Chondrocyte (in vitro differentiated cells): ENCODE measurements around the gene IKBIP. TPM values are rescaled to one million over a fixed set of nuclear protein-coding genes. Genes with fewer than 3 reads are reported as not detected.
"Not testable (repeated sequence)": the region's sequence is repeated elsewhere in the genome, so short reads cannot be mapped to it uniquely, and the experiment has no call there.

Source experiments
- DNase-seq: peaks from one replicate; pipeline ENCODE4 v3.0.0; 2021; ENCODE audit warnings: mixed read lengths, low spot score
- H3K27ac Mint-ChIP-seq: one replicate; pipeline ENCODE4 v1.8.0; 2021; ENCODE audit warnings: mild to moderate bottlenecking, moderate library complexity, mixed read lengths; ENCODE audit not compliant: unreplicated experiment
- H3K27me3 Mint-ChIP-seq: 2 replicates; pipeline ENCODE4 v1.8.0; 2021; ENCODE audit warnings: low read depth, mixed read lengths
- H3K36me3 Mint-ChIP-seq: 2 replicates; pipeline ENCODE4 v1.8.0; 2021; ENCODE audit warnings: low read depth, mixed read lengths
- H3K4me1 Mint-ChIP-seq: 2 replicates; pipeline ENCODE4 v1.8.0; 2021; ENCODE audit warnings: low read depth, mild to moderate bottlenecking, mixed read lengths
- H3K4me3 Mint-ChIP-seq: one replicate; pipeline ENCODE4 v1.8.0; 2021; ENCODE audit warnings: mild to moderate bottlenecking, moderate library complexity, mixed read lengths; ENCODE audit not compliant: unreplicated experiment
- H3K9me3 Mint-ChIP-seq: 2 replicates; pipeline ENCODE4 v1.8.0; 2021; ENCODE audit warnings: low read depth, mixed read lengths
- CTCF ChIP-seq: fragments of 200-600 bp; sonication (generic); IDR thresholded peaks from 2 replicates; pipeline ENCODE4 v1.5.0; 2021; ENCODE audit warnings: antibody characterized with exemption, mild to moderate bottlenecking, moderate library complexity
- total RNA-seq: library from RNA; stranded (reverse); gene quantifications from 3 replicates; pipeline ENCODE4 v1.2.1, GENCODE V29; 2021

The IKBIP gene
- total RNA-seq, 1 donor from 2014 or later, result 66.8 TPM

- Mint-ChIP-seq H3K4me3 (peak overlapping the region; percentile 96), H3K36me3 (peaks cover 15% of the 10 kb centered on the region), H3K9me3 (no peaks in the 10 kb centered on the region), H3K4me1 (peaks cover 50% of the 10 kb centered on the region), H3K27me3 (no peaks in the 10 kb centered on the region), H3K27ac (peak overlapping the region; percentile 88)
- peak; percentile 91 for DNase-seq
- no peak for TF ChIP-seq CTCF
Observed at GRCh38 chr12:98645572-98646067, 1.0 kb upstream of the IKBIP start.

- H3K4me3 Mint-ChIP-seq, result peak overlapping the region; percentile 96
- H3K4me1 Mint-ChIP-seq, result peaks cover 51% of the 10 kb centered on the region
- peak; percentile 91 for DNase-seq
- H3K27me3 Mint-ChIP-seq, result no peaks in the 10 kb centered on the region
- H3K27ac Mint-ChIP-seq, result peak overlapping the region; percentile 97
- peaks cover 7% of the 10 kb centered on the region for H3K36me3 Mint-ChIP-seq
- peak; percentile 54 for TF ChIP-seq CTCF
- no peaks in the 10 kb centered on the region for H3K9me3 Mint-ChIP-seq
Observed at GRCh38 chr12:98644433-98644711, 216 bp downstream of the IKBIP start.

- not testable (repeated sequence) for H3K27me3 Mint-ChIP-seq, H3K9me3 Mint-ChIP-seq, DNase-seq, H3K36me3 Mint-ChIP-seq
- peaks cover 50% of the 10 kb centered on the region for H3K4me1 Mint-ChIP-seq
- H3K4me3 Mint-ChIP-seq, result peak overlapping the region; percentile 96
- peak overlapping the region; percentile 74 for H3K27ac Mint-ChIP-seq
Observed at GRCh38 chr12:98642801-98643200, 1.8 kb downstream of the IKBIP start.

GRCh38 chr12:98639491-98639890 is 5.1 kb downstream of the IKBIP start:
- TF ChIP-seq CTCF, result no peak
- no peak overlapping the region for H3K4me3 Mint-ChIP-seq
- no peaks in the 10 kb centered on the region for H3K27me3 Mint-ChIP-seq
- H3K36me3 Mint-ChIP-seq, result peaks cover 2% of the 10 kb centered on the region
- H3K9me3 Mint-ChIP-seq, result no peaks in the 10 kb centered on the region
- no peak for DNase-seq
- H3K4me1 Mint-ChIP-seq, result peaks cover 48% of the 10 kb centered on the region
- H3K27ac Mint-ChIP-seq, result no peak overlapping the region

- Mint-ChIP-seq H3K36me3 (peaks cover 4% of the 10 kb centered on the region), H3K4me1 (peaks cover 39% of the 10 kb centered on the region), H3K9me3 (no peaks in the 10 kb centered on the region), H3K27me3 (no peaks in the 10 kb centered on the region), H3K4me3 (no peak overlapping the region), H3K27ac (no peak overlapping the region)
- no peak for DNase-seq
- no peak for TF ChIP-seq CTCF
Observed at GRCh38 chr12:98638009-98638408, 6.6 kb downstream of the IKBIP start.

GRCh38 chr12:98637068-98637467 is 7.5 kb downstream of the IKBIP start:
- no peaks in the 10 kb centered on the region for H3K9me3 Mint-ChIP-seq
- TF ChIP-seq CTCF, result no peak
- H3K27ac Mint-ChIP-seq, result no peak overlapping the region
- H3K4me1 Mint-ChIP-seq, result peaks cover 31% of the 10 kb centered on the region
- no peak overlapping the region for H3K4me3 Mint-ChIP-seq
- H3K36me3 Mint-ChIP-seq, result peaks cover 4% of the 10 kb centered on the region
- DNase-seq, result no peak
- H3K27me3 Mint-ChIP-seq, result no peaks in the 10 kb centered on the region
